Activated naive CD4-positive, alpha-beta T cell treated with anti-CD3 and anti-CD28 coated beads, Interleukin-2, amount 10 ng/mL, durations not matched to agents 7 days and 5 days (primary cell): ENCODE results near the gene CERS5.
"Not testable (repeated sequence)": the region's sequence is repeated elsewhere in the genome, so short reads cannot be mapped to it uniquely, and the experiment has no call there.

Experiments used
- CTCF ChIA-PET: fragments of 350-600 bp; sonication (Branson Sonifier 250); formaldehyde crosslinking; loops from one replicate; lab custom pipeline; 2021; ENCODE audit warnings: antibody characterized with exemption; lab: Charles Lee
- DNase-seq: peaks from one replicate; pipeline ENCODE4 v3.0.0-alpha.2; 2020
- H3K27ac Mint-ChIP-seq: one replicate; pipeline ENCODE4 v1.8.0; 2021; ENCODE audit warnings: mild to moderate bottlenecking, moderate library complexity, mixed read lengths
- H3K27me3 Mint-ChIP-seq: one replicate; pipeline ENCODE4 v1.8.0; 2021; ENCODE audit warnings: mild to moderate bottlenecking, mixed read lengths
- H3K36me3 Mint-ChIP-seq: one replicate; pipeline ENCODE4 v1.8.0; 2021; ENCODE audit warnings: mixed read lengths
- H3K4me1 Mint-ChIP-seq: one replicate; pipeline ENCODE4 v1.8.0; 2021; ENCODE audit warnings: mixed read lengths
- H3K4me3 Mint-ChIP-seq: one replicate; pipeline ENCODE4 v1.8.0; 2021; ENCODE audit warnings: mild to moderate bottlenecking, moderate library complexity, mixed read lengths
- H3K9me3 Mint-ChIP-seq: one replicate; pipeline ENCODE4 v1.8.0; 2021; ENCODE audit warnings: mixed read lengths

Gene CERS5

DNA sequence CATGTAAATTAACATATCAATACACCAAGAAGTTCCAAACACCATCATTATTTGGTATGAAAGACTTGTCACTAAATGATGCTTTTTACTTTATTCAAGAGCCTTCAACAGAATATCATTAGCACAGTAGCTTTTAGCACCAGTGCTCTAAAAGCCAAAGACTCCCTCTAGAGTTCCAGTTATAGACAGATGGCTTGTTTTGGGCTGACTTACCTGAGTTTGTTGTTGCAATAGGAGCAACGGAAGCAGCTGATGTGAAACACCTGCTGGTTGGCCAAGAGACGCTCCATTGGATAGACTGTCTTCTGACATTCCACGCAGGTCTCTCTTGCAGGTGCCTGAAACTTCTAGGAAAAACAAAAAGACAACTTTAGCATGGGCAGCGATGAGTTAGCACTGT is 14.5 kb upstream of the CERS5 start:
- CTCF ChIA-PET, result interaction anchor here (0.8 to 1.7 kb wide), 2 partner anchors 102 to 133 kb away, joined by 3 to 10 read pairs; no protein-coding TSS in a partner anchor
- Mint-ChIP-seq H3K4me1 (peaks cover 6% of the 10 kb centered on the region), H3K27ac (no peak overlapping the region), H3K4me3 (no peak overlapping the region), H3K27me3 (no peaks in the 10 kb centered on the region), H3K36me3 (peaks cover 4% of the 10 kb centered on the region), H3K9me3 (no peaks in the 10 kb centered on the region)
- DNase-seq, result no peak

DNA sequence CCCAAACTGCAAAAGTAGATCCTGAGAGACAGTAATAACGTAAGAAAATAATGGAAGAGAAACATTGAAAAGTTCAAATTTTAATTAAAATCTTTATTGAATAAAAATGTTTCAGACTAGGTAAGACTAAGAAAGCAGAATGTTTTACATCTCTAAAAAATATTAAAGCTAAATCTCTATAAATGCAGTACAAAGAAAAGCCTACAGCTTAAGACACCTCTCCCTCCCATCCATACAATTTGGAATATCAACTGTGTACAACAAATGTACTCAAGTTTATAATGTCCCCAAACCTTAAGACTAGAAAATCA is 8.5 kb upstream of the CERS5 start:
- no peaks in the 10 kb centered on the region for H3K27me3 Mint-ChIP-seq
- H3K4me3 Mint-ChIP-seq, result no peak overlapping the region
- no peaks in the 10 kb centered on the region for H3K4me1 Mint-ChIP-seq
- no peak overlapping the region for H3K27ac Mint-ChIP-seq
- H3K9me3 Mint-ChIP-seq, result no peaks in the 10 kb centered on the region
- peaks cover 2% of the 10 kb centered on the region for H3K36me3 Mint-ChIP-seq
- no peak for DNase-seq
- CTCF ChIA-PET, result interaction anchor here (0.6 to 3.4 kb wide), 27 partner anchors 9 to 389 kb away, joined by 3 to 37 read pairs (median 4); partner anchors contain the start of genes CERS5, COX14 and SMARCD1

DNA sequence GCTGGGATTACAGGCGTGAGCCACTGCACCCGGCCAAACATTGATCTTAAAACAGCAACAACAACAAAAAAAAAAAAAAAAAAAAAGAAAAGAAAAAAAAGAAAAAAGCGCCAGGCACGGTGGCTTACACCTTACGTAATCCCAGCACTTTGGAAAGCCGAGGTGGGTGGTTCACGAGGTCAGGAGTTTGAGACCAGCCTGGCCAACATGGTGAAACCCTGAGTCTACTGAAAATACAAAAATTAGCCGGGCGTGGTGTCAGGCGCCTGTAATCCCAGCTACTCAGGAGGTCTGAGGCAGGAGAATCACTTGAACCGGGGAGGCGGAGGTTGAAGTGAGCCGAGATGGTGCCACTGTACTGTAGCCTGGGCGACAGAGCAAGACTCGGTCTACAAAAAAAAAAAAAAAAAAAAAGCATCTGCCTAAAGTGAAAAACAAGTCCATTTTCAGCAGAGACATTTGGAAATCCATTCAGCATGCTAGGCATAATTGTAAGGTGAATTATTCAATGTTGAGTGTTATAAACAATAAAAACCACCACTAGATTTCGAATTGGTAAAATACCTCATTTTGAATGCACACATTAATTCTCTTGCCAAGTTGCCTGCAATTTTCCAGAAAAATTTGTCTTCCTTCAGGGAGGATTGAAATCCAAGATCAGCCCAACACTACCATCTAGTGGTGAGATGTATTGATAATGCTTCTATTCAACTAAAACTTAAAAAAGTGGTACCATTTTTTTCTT is 8.0 kb upstream of the CERS5 start:
- H3K36me3 Mint-ChIP-seq, result peaks cover 2% of the 10 kb centered on the region
- peaks cover 1% of the 10 kb centered on the region for H3K4me1 Mint-ChIP-seq
- no peaks in the 10 kb centered on the region for H3K27me3 Mint-ChIP-seq
- DNase-seq, result no peak
- CTCF ChIA-PET, result interaction anchor here (0.7 to 3.4 kb wide), 24 partner anchors 8 to 188 kb away, joined by 3 to 37 read pairs (median 4); partner anchors contain the start of genes CERS5, COX14 and SMARCD1
- H3K27ac Mint-ChIP-seq, result peak overlapping the region; percentile 4
- H3K4me3 Mint-ChIP-seq, result no peak overlapping the region
- H3K9me3 Mint-ChIP-seq, result no peaks in the 10 kb centered on the region

DNA sequence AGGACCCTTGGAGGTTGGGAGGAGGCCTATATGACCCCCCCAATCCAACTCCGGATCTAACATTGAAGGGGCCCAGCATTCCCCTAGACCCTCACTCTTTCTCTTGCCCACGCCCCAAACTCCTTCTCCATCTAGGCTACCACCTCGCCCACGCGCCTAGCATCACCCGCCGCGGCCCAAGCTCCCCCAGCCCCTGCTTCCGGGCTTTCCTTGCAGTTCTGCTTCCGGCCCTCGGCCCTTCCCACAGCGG is 445 bp downstream of the CERS5 start:
- peaks cover 13% of the 10 kb centered on the region for H3K36me3 Mint-ChIP-seq
- peak overlapping the region; percentile 90 for H3K27ac Mint-ChIP-seq
- no peaks in the 10 kb centered on the region for H3K9me3 Mint-ChIP-seq
- no peaks in the 10 kb centered on the region for H3K27me3 Mint-ChIP-seq
- H3K4me3 Mint-ChIP-seq, result peak overlapping the region; percentile 95
- CTCF ChIA-PET, result interaction anchor here (1.0 to 2.9 kb wide), 5 partner anchors 9 to 80 kb away, joined by 3 to 19 read pairs (median 6); partner anchors contain the start of gene COX14
- peak; percentile 73 for DNase-seq
- peaks cover 37% of the 10 kb centered on the region for H3K4me1 Mint-ChIP-seq

DNA sequence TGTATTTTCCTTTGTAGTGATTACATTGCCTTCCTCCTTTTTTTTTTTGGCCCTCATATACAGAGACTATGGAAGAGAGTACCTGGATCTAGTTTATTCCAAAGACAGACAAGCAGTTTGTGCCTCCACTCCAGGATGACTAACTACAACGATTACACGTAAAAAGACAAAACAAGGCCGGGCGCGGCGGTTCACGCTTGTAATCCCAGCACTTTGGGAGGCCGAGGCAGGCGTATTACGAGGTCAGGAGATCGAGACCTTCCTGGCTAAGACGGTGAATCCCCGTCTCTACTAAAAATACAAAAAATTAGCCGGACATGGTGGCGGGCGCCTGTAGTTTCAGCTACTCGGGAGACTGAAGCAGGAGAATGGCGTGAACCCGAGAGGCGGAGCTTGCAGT is 2.2 kb downstream of the CERS5 start:
- Mint-ChIP-seq H3K4me3 (peak overlapping the region; percentile 42), H3K27ac (peak overlapping the region; percentile 52), H3K9me3 (no peaks in the 10 kb centered on the region), H3K36me3 (peaks cover 13% of the 10 kb centered on the region), H3K4me1 (peaks cover 33% of the 10 kb centered on the region), H3K27me3 (no peaks in the 10 kb centered on the region)
- DNase-seq, result no peak
- CTCF ChIA-PET, result interaction anchor here (1.1 kb wide), 1 partner anchor 16 kb away, joined by 4 read pairs; no protein-coding TSS in a partner anchor

DNA sequence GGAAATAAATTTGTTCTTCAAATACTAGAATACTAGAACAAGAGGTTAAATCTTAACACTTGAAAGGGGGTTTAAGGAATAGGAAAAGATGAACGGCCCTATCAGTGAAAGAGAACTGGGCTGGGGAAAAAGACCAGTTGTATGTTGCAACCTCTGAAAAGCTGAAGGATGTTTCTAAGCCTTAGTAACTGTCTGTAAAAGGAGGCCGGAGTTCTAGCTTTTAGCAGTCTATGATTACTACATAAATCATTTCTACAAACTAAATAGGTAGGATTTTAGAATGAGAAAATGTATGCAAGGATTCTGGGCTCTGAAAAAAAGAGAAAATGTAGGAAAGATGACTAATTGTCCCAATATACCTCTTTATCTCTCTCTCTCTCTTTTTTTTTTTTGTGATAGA is 4.9 kb downstream of the CERS5 start:
- no peaks in the 10 kb centered on the region for H3K9me3 Mint-ChIP-seq
- peaks cover 26% of the 10 kb centered on the region for H3K4me1 Mint-ChIP-seq
- peaks cover 23% of the 10 kb centered on the region for H3K36me3 Mint-ChIP-seq
- no peak for DNase-seq
- H3K4me3 Mint-ChIP-seq, result no peak overlapping the region
- no peaks in the 10 kb centered on the region for H3K27me3 Mint-ChIP-seq
- CTCF ChIA-PET, result interaction anchor here (0.8 kb wide), 1 partner anchor 14 kb away, joined by 3 read pairs; no protein-coding TSS in a partner anchor
- no peak overlapping the region for H3K27ac Mint-ChIP-seq

DNA sequence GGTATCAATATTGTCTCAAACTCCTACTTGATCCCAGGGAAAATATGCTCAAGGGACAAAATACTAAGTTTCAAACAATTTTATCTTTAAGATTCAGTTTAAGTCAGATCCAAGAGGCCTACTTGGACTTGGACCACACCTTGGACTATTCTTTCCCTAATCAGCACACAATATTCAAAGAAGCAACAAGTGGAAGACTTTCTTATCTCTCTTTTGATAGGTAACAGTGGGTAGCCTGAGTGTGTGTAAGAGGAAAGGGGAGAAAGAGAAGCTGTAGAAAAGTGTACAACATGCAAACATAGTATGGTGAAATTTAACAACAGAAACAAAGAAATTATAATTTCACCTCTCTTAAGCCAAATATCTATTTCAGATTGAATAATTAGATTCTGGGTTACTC is 6.5 kb downstream of the CERS5 start:
- no peak overlapping the region for H3K4me3 Mint-ChIP-seq
- CTCF ChIA-PET, result no interaction called here
- no peaks in the 10 kb centered on the region for H3K27me3 Mint-ChIP-seq
- peaks cover 16% of the 10 kb centered on the region for H3K36me3 Mint-ChIP-seq
- H3K4me1 Mint-ChIP-seq, result peaks cover 14% of the 10 kb centered on the region
- H3K27ac Mint-ChIP-seq, result no peak overlapping the region
- DNase-seq, result no peak
- H3K9me3 Mint-ChIP-seq, result no peaks in the 10 kb centered on the region

DNA sequence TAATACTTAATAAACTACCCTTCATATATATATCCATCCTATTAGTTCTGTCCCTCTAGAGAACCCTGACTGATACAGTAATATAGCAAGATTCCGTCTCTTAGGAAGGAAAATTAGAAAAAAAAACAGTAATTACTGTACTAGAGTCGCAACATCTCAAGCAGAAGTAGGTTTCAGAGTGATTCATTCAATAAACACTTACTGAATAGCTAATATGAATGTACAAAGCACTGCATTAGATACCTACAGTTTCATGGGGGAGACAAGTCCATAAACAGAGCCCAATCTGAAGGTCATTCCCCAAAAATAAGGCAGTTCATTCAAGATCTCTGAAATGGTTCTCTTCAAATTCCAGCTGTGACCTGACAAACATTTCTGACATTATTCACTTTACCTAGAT is 9.9 kb downstream of the CERS5 start:
- Mint-ChIP-seq H3K9me3 (no peaks in the 10 kb centered on the region), H3K27me3 (no peaks in the 10 kb centered on the region), H3K4me3 (no peak overlapping the region), H3K4me1 (no peaks in the 10 kb centered on the region), H3K27ac (no peak overlapping the region), H3K36me3 (peaks cover 12% of the 10 kb centered on the region)
- CTCF ChIA-PET, result interaction anchor here (0.6 to 1.8 kb wide), 4 partner anchors 10 to 24 kb away, joined by 3 to 4 read pairs (median 4); partner anchors contain the start of gene CERS5
- no peak for DNase-seq

DNA sequence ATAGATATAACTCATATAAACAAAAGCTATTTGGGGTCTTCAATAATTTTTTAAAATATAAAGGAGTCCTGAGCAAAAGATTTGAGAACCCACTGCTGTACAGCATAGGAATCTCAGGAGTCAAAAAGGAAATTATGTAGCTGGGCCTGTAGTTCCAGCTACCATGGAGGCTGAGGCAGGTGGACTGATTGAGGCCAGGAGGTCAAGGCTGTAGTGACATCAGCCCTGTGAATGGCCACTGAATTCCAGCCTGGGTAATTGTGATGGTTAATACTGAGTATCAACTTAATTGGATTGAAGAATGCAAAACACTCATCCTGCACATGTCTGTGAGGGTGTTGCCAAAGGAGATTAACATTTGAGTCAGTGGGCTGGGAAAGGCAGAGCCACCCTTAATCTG is 10.5 kb downstream of the CERS5 start:
- Mint-ChIP-seq H3K27ac (no peak overlapping the region), H3K4me3 (no peak overlapping the region), H3K27me3 (no peaks in the 10 kb centered on the region), H3K36me3 (peaks cover 12% of the 10 kb centered on the region), H3K9me3 (no peaks in the 10 kb centered on the region), H3K4me1 (no peaks in the 10 kb centered on the region)
- DNase-seq, result no peak
- CTCF ChIA-PET, result interaction anchor here (0.6 to 1.8 kb wide), 3 partner anchors 10 to 218 kb away, joined by 4 read pairs; partner anchors contain the start of gene CERS5

DNA sequence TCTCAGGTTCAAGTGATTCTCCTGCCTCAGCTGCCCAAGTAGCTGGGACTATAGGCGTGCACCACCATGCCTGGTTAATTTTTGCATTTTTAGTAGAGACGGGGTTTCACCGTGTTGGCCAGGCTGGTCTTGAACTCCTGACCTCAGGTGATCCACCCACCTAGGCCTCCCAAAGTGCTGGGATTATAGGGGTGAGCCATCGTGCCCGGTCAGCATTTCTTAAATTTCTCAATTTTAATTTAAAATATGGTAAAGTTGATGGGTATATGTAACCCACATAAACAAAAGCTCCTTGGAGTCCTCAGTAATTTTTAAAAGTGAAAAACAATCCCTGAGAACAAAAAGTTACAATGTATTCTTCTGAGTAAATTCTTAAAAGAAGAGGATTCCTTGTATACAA is 12.2 kb downstream of the CERS5 start:
- H3K4me3 Mint-ChIP-seq, H3K27me3 Mint-ChIP-seq, CTCF ChIA-PET, H3K4me1 Mint-ChIP-seq, H3K9me3 Mint-ChIP-seq, H3K27ac Mint-ChIP-seq, DNase-seq: not testable (repeated sequence)
- peaks cover 12% of the 10 kb centered on the region for H3K36me3 Mint-ChIP-seq

DNA sequence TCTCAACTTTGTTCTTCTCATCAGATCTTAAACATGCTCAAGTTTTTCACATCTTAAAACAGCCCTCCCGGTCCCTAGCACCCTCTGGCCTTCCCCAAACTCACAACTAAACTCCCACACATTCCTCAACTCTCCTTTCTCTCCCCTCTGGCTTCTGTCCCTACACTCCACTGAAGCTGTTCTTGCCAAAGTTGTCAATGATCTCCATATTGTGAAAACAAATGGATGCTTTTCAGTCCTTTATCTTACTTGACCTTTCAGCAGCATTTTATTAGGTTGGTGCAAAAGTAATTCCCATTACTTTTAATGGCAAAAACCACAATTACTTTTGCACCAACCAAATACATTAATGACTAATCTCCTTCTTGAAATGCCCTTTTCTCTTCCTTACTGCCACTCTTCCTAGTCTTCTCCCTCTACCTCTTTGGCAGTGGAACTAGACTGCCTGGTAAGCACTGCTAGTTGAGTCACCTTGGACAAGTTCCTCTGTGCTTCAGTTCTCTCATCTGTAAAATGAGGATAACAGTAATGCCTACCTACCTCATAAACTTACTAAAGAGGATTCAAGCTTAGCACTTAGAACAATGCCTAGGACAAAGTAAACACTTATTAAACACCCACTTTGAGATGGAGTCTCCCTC is 16.0 kb downstream of the CERS5 start:
- CTCF ChIA-PET, result interaction anchor here (3.5 kb wide), 1 partner anchor 19 kb away, joined by 12 read pairs; no protein-coding TSS in a partner anchor
- no peak overlapping the region for H3K27ac Mint-ChIP-seq
- H3K4me1 Mint-ChIP-seq, result peaks cover 4% of the 10 kb centered on the region
- no peaks in the 10 kb centered on the region for H3K9me3 Mint-ChIP-seq
- H3K36me3 Mint-ChIP-seq, result peaks cover 2% of the 10 kb centered on the region
- no peak overlapping the region for H3K4me3 Mint-ChIP-seq
- DNase-seq, result no peak
- no peaks in the 10 kb centered on the region for H3K27me3 Mint-ChIP-seq

DNA sequence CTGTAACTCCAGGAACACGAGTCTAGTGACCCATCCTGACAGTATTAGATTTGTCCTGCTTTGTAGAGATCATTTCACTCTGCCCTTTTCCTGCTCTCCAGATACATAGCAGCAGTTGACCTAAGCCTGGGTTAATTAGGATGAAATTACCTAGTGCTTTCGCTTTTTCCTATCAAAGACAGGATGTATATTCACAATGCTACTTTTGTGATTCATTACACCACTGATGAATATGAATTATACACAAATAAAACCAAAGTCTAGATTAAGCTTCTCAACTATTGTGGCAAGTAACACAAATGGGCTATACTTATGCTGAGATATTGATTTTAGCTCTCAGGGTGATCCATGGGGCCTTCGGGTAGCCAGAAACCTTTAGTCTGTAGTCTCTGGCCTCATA is 17.9 kb downstream of the CERS5 start:
- H3K36me3 Mint-ChIP-seq, result peaks cover 2% of the 10 kb centered on the region
- H3K9me3 Mint-ChIP-seq, result no peaks in the 10 kb centered on the region
- no peak overlapping the region for H3K27ac Mint-ChIP-seq
- peaks cover 4% of the 10 kb centered on the region for H3K4me1 Mint-ChIP-seq
- CTCF ChIA-PET, result interaction anchor here (1.0 to 1.3 kb wide), 2 partner anchors 12 to 15 kb away, joined by 3 to 4 read pairs; no protein-coding TSS in a partner anchor
- DNase-seq, result no peak
- no peaks in the 10 kb centered on the region for H3K27me3 Mint-ChIP-seq
- H3K4me3 Mint-ChIP-seq, result no peak overlapping the region

DNA sequence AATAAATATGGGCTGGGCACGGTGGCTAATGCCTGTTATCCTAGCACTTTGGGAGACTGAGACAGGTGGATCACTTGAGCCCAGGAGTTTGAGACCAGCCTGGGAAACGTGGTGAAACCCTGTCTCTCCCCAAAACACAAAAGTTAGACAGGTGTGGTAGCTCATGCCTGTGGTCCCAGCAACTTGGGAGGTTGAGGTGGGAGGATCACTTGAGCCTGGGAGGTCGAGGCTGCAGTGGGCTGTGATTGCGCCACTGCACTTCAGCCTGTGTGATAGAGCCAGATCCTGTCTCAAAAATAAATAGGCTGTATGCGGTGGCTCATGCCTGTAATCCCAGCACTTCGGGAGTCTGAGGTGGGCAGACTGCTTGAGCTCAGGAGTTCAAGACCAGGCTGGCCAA is 19.2 kb downstream of the CERS5 start:
- H3K36me3 Mint-ChIP-seq, H3K9me3 Mint-ChIP-seq, H3K27me3 Mint-ChIP-seq, DNase-seq, H3K27ac Mint-ChIP-seq, H3K4me3 Mint-ChIP-seq, H3K4me1 Mint-ChIP-seq: not testable (repeated sequence)
- CTCF ChIA-PET, result interaction anchor here (1.0 to 1.5 kb wide), 3 partner anchors 11 to 36 kb away, joined by 3 to 4 read pairs (median 3); partner anchors contain the start of gene COX14

DNA sequence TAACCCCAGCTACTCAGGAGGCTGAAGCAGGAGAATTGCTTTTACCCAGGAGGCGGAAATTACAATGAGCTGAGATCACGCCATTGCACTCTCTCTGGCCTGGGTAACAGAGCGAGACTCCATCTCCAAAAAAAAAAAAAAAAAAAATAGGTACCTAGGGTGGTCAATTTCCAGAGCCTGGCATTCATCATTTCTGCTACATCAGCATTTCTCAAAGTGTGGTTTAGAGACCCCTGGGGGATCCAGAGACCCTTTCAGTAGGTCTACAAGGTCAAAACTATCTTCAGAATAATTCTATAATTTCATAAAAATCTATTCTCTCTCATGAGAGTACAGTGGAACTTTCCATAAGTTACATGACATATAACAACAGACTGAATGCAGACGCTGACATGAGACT is 19.9 kb downstream of the CERS5 start:
- peaks cover 4% of the 10 kb centered on the region for H3K4me1 Mint-ChIP-seq
- DNase-seq, result no peak
- H3K27me3 Mint-ChIP-seq, result no peaks in the 10 kb centered on the region
- H3K36me3 Mint-ChIP-seq, result peaks cover 5% of the 10 kb centered on the region
- CTCF ChIA-PET, result interaction anchor here (0.6 to 1.5 kb wide), 4 partner anchors 10 to 167 kb away, joined by 3 to 5 read pairs (median 4); partner anchors contain the start of gene COX14
- H3K4me3 Mint-ChIP-seq, result no peak overlapping the region
- H3K27ac Mint-ChIP-seq, result no peak overlapping the region
- no peaks in the 10 kb centered on the region for H3K9me3 Mint-ChIP-seq
